ENCODE results near the gene LRP2BP.
"Not testable (repeated sequence)": the region's sequence is repeated elsewhere in the genome, so short reads cannot be mapped to it uniquely, and the experiment has no call there.

The LRP2BP gene

DNA sequence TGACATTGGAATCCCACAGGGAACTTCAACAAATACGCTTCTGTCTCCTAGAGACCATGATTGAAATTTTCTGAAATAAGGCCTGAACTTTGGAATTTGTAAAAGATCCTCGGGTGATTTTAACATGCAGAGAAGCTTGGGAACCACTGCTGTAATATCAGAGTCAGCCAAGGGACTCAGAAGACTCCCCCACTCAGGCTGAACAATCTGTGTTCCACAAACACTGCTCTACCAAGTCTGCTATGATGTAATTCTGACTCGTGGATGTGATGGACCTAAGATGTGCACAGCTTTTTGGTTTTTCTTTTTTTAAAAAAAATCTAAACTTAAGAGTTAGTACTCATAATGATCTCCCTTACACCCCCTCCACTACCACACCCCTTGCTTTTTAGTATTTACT lies 26.0 kb downstream of the LRP2BP start:
- no peak overlapping the region for H3K4me3 ChIP-seq (ENCODE audit: low read depth, low read length)
- WGBS (ENCODE audit: extremely low coverage, insufficient coverage, insufficient read length), result no CpG with 5 or more reads among the region's 3 CpGs
- no peaks in the 10 kb centered on the region for H3K27me3 ChIP-seq (ENCODE audit: insufficient read depth, low read length)
- DNase-seq, result no peak
- no peak overlapping the region for H2BK5ac ChIP-seq (ENCODE audit: low read depth, low read length, poor library complexity)
- no peak overlapping the region for H3K14ac ChIP-seq (ENCODE audit: low read length)
- H2BK120ac ChIP-seq (ENCODE audit: insufficient read depth, low read length, poor library complexity), result no peak overlapping the region
- no peak overlapping the region for H3K4ac ChIP-seq (ENCODE audit: low read depth, low read length)
- H3K36me3 ChIP-seq (ENCODE audit: control insufficient read depth in 1 of 2, insufficient read depth in 2 of 2, low read length in 2 of 2), result peaks cover 5 to 7% of the 10 kb centered on the region in 2 experiments
- no peak overlapping the region for H2AK5ac ChIP-seq (ENCODE audit: low read length)
- no peak overlapping the region for H2BK12ac ChIP-seq (ENCODE audit: low read length)
- no peak overlapping the region for H3K27ac ChIP-seq (ENCODE audit: low read depth, low read length)
- H3K23ac ChIP-seq (ENCODE audit: low read length), result no peak overlapping the region
- no peaks in the 10 kb centered on the region for H3K9me3 ChIP-seq (ENCODE audit: insufficient read depth, low read depth, low read length)
- no peak overlapping the region for H3K9ac ChIP-seq (ENCODE audit: low read length)
- no peak overlapping the region for H4K12ac ChIP-seq (ENCODE audit: low read depth, low read length)
- no peak overlapping the region for H4K91ac ChIP-seq (ENCODE audit: low read depth, low read length)
- no peaks in the 10 kb centered on the region for H3K4me1 ChIP-seq (ENCODE audit: control insufficient read depth in 1 of 2, insufficient read depth in 2 of 2, low read length in 2 of 2)
- H3K18ac ChIP-seq (ENCODE audit: low read length), result no peak overlapping the region
- no peak overlapping the region for H3K4me2 ChIP-seq (ENCODE audit: low read length)
- H4K8ac ChIP-seq (ENCODE audit: low read depth, low read length), result no peak overlapping the region
- no peaks in the 10 kb centered on the region for H3K79me2 ChIP-seq (ENCODE audit: control insufficient read depth, insufficient read depth, low read length, poor library complexity)
- H3K79me1 ChIP-seq (ENCODE audit: low read length), result no peaks in the 10 kb centered on the region
- no peak overlapping the region for H2AFZ ChIP-seq (ENCODE audit: insufficient read depth, low read length, poor library complexity)

DNA sequence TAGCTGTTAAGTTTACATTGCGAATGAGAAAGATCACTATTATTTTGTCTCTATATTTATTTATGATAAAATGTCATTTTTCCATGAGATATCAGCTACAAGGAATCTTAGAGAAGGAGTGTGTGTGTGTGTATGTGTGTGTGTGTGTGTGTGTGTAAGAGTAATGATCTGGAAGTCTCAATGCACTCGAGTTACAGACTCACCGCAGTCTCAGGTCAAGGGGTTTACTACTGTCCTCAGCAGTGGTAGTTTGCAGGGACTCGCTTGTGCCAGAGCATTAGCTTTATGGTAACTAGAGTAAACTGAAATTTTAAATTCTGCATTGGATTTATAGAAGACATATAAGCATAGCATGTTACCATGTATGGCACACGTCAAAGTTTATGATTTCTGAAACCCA lies 30.8 kb downstream of the LRP2BP start:
- no peaks in the 10 kb centered on the region for H3K27me3 ChIP-seq (ENCODE audit: insufficient read depth, low read length)
- no peak overlapping the region for H2BK120ac ChIP-seq (ENCODE audit: insufficient read depth, low read length, poor library complexity)
- H3K79me2 ChIP-seq (ENCODE audit: control insufficient read depth, insufficient read depth, low read length, poor library complexity), result no peaks in the 10 kb centered on the region
- no peaks in the 10 kb centered on the region for H3K79me1 ChIP-seq (ENCODE audit: low read length)
- no peak overlapping the region for H4K91ac ChIP-seq (ENCODE audit: low read depth, low read length)
- no peak overlapping the region for H3K23ac ChIP-seq (ENCODE audit: low read length)
- H3K9ac ChIP-seq (ENCODE audit: low read length), result no peak overlapping the region
- H3K9me3 ChIP-seq (ENCODE audit: insufficient read depth, low read depth, low read length), result no peaks in the 10 kb centered on the region
- H3K14ac ChIP-seq (ENCODE audit: low read length), result no peak overlapping the region
- H2AFZ ChIP-seq (ENCODE audit: insufficient read depth, low read length, poor library complexity), result no peak overlapping the region
- no peak overlapping the region for H3K4me3 ChIP-seq (ENCODE audit: low read depth, low read length)
- no peak overlapping the region for H3K4ac ChIP-seq (ENCODE audit: low read depth, low read length)
- H2AK5ac ChIP-seq (ENCODE audit: low read length), result no peak overlapping the region
- no peak overlapping the region for H2BK5ac ChIP-seq (ENCODE audit: low read depth, low read length, poor library complexity)
- H4K8ac ChIP-seq (ENCODE audit: low read depth, low read length), result no peak overlapping the region
- H3K36me3 ChIP-seq (ENCODE audit: control insufficient read depth in 1 of 2, insufficient read depth in 2 of 2, low read length in 2 of 2), result peaks cover 4% of the 10 kb centered on the region in 2 experiments
- WGBS (ENCODE audit: extremely low coverage, insufficient coverage, insufficient read length), result no CpG with 5 or more reads among the region's 5 CpGs
- H2BK12ac ChIP-seq (ENCODE audit: low read length), result no peak overlapping the region
- no peak overlapping the region for H4K12ac ChIP-seq (ENCODE audit: low read depth, low read length)
- DNase-seq, result no peak
- no peak overlapping the region for H3K27ac ChIP-seq (ENCODE audit: low read depth, low read length)
- H3K4me1 ChIP-seq (ENCODE audit: control insufficient read depth in 1 of 2, insufficient read depth in 2 of 2, low read length in 2 of 2), result no peaks in the 10 kb centered on the region
- no peak overlapping the region for H3K18ac ChIP-seq (ENCODE audit: low read length)
- H3K4me2 ChIP-seq (ENCODE audit: low read length), result no peak overlapping the region

DNA sequence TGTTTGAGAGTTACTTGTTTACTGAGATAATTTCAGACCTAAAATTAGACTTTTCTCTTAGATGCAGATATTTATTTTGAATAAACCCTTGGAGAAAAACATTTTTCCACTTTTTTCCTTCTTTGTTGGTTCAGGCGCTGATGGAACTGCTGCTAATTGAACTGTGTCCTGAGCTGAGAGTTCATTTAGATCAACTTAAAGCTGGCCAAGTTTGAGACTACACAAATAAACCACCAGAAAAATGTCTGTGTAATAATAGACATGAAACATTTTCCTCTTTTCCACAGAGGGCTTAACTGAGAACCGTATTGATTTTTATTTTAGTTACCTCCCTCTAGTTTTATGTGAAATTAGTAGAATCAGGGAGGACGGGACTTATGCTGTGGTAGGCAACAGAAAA lies 32.5 kb downstream of the LRP2BP start:
- no peak for DNase-seq
- Histone ChIP-seq H2BK12ac (ENCODE audit: low read length) (no peak overlapping the region), H3K4ac (ENCODE audit: low read depth, low read length) (no peak overlapping the region), H3K9me3 (ENCODE audit: insufficient read depth, low read depth, low read length) (no peaks in the 10 kb centered on the region), H3K14ac (ENCODE audit: low read length) (no peak overlapping the region), H4K8ac (ENCODE audit: low read depth, low read length) (no peak overlapping the region), H4K12ac (ENCODE audit: low read depth, low read length) (no peak overlapping the region), H3K79me1 (ENCODE audit: low read length) (no peaks in the 10 kb centered on the region), H3K79me2 (ENCODE audit: control insufficient read depth, insufficient read depth, low read length, poor library complexity) (no peaks in the 10 kb centered on the region), H4K91ac (ENCODE audit: low read depth, low read length) (no peak overlapping the region), H3K4me2 (ENCODE audit: low read length) (no peak overlapping the region), H3K9ac (ENCODE audit: low read length) (no peak overlapping the region), H3K18ac (ENCODE audit: low read length) (no peak overlapping the region), H2AFZ (ENCODE audit: insufficient read depth, low read length, poor library complexity) (no peak overlapping the region), H3K27me3 (ENCODE audit: insufficient read depth, low read length) (no peaks in the 10 kb centered on the region), H3K4me1 (ENCODE audit: control insufficient read depth in 1 of 2, insufficient read depth in 2 of 2, low read length in 2 of 2) (peaks cover 0 to 5% of the 10 kb centered on the region in 2 experiments), H2BK120ac (ENCODE audit: insufficient read depth, low read length, poor library complexity) (no peak overlapping the region), H3K36me3 (ENCODE audit: control insufficient read depth in 1 of 2, insufficient read depth in 2 of 2, low read length in 2 of 2) (peaks cover 3 to 4% of the 10 kb centered on the region in 2 experiments), H3K4me3 (ENCODE audit: low read depth, low read length) (no peak overlapping the region), H2AK5ac (ENCODE audit: low read length) (no peak overlapping the region), H2BK5ac (ENCODE audit: low read depth, low read length, poor library complexity) (no peak overlapping the region), H3K23ac (ENCODE audit: low read length) (no peak overlapping the region), H3K27ac (ENCODE audit: low read depth, low read length) (no peak overlapping the region)
- WGBS (ENCODE audit: extremely low coverage, insufficient coverage, insufficient read length), result no CpG with 5 or more reads among the region's 3 CpGs

DNA sequence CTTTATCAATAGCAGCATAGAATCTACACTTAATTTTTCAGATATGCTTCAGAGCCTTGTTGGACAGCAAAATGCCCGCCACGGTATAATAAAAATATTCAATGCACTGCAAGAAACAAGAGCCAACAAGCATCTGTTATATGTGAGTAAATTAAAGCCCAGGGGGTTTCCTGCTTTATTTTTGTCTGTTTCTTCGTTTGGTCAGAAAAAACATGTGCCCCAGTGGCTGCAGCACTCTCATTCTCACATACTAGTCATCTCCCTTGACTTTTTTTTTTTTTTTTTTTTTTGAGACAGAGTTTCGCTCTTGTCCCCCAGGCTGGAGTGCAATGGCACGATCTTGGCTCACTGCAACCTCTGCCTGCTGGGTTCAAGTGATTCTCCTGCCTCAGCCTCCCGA lies 33.2 kb downstream of the LRP2BP start:
- H3K4ac ChIP-seq (ENCODE audit: low read depth, low read length); H4K12ac ChIP-seq (ENCODE audit: low read depth, low read length): not testable (repeated sequence)

More for the DNA sequence above, 33.2 kb downstream of the LRP2BP start:
- H3K79me1 ChIP-seq (ENCODE audit: low read length); H2AFZ ChIP-seq (ENCODE audit: insufficient read depth, low read length, poor library complexity); H2BK120ac ChIP-seq (ENCODE audit: insufficient read depth, low read length, poor library complexity); H3K23ac ChIP-seq (ENCODE audit: low read length); H2BK5ac ChIP-seq (ENCODE audit: low read depth, low read length, poor library complexity); H3K9ac ChIP-seq (ENCODE audit: low read length); H3K4me2 ChIP-seq (ENCODE audit: low read length); H4K91ac ChIP-seq (ENCODE audit: low read depth, low read length); H3K79me2 ChIP-seq (ENCODE audit: control insufficient read depth, insufficient read depth, low read length, poor library complexity); H3K9me3 ChIP-seq (ENCODE audit: insufficient read depth, low read depth, low read length); H3K18ac ChIP-seq (ENCODE audit: low read length); H2BK12ac ChIP-seq (ENCODE audit: low read length); H3K36me3 ChIP-seq (ENCODE audit: control insufficient read depth in 1 of 2, insufficient read depth in 2 of 2, low read length in 2 of 2); H3K4me3 ChIP-seq (ENCODE audit: low read depth, low read length); H2AK5ac ChIP-seq (ENCODE audit: low read length); H3K4me1 ChIP-seq (ENCODE audit: control insufficient read depth in 1 of 2, insufficient read depth in 2 of 2, low read length in 2 of 2); DNase-seq; H4K8ac ChIP-seq (ENCODE audit: low read depth, low read length); H3K27me3 ChIP-seq (ENCODE audit: insufficient read depth, low read length); H3K14ac ChIP-seq (ENCODE audit: low read length); H3K27ac ChIP-seq (ENCODE audit: low read depth, low read length): not testable (repeated sequence)
- WGBS (ENCODE audit: extremely low coverage, insufficient coverage, insufficient read length), result no CpG with 5 or more reads among the region's 6 CpGs

Data from trophoblast cell (in vitro differentiated cells and primary cell).